Suppressor macrophage (primary cell): ENCODE measurements around the gene UMPS.

ENCODE experiments used
- DNase-seq, 4 experiments: peaks; one replicate each; pipeline ENCODE4 v3.0.0-alpha.2; 2020 to 2022

UMPS gene

DNA sequence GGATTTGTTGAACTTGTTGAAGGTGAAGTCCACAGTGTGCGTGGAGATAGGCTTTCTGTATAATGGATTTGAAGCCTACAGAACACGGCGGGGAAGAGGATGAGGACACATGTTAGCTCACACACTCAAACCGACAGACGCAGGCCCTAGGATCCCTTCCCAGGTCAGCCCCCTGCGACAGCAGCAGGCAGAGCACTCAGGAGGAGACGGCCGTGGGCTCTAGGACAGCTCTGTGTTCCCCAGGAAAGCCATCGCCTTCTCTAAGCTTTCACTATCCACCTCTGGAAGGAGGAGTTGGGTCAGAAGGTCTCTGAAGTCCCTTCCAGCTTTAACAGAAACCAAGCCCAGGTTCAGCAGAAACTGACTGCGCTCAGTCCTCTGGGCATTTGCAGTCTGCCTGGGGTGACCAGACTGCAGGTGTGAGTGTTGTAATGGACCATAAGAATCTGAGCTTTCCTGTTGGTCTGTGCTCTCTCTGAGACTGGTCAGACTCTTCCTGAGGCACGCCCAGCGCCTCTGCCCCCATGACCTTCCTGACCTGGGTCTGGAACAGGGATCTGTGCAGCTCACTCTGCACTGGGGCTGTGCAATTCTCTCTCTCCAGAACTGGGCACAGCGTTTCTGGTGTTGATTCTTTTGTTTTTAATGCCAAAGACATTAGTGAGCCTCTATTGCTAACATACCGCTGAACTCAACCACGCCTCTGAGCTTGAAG, 33.5 kb downstream of the UMPS start:
- no peak for DNase-seq

GRCh38 chr3:124764746-124765145, 34.5 kb downstream of the UMPS start:
- no peak for DNase-seq

GRCh38 chr3:124765197-124765840, 35.1 kb downstream of the UMPS start:
- DNase-seq: no peak

- DNase-seq: no peak
These were observed 36.2 kb downstream of the UMPS start for GRCh38 chr3:124766113-124767095.

GRCh38 chr3:124767264-124767663, 37.0 kb downstream of the UMPS start:
- no peak for DNase-seq

- no peak for DNase-seq
These were observed 37.4 kb downstream of the UMPS start for GRCh38 chr3:124767691-124768090.

- DNase-seq: peak in 2 of 4 experiments; percentile 26 to 62
These were observed 38.6 kb downstream of the UMPS start for GRCh38 chr3:124768812-124769211.

DNA sequence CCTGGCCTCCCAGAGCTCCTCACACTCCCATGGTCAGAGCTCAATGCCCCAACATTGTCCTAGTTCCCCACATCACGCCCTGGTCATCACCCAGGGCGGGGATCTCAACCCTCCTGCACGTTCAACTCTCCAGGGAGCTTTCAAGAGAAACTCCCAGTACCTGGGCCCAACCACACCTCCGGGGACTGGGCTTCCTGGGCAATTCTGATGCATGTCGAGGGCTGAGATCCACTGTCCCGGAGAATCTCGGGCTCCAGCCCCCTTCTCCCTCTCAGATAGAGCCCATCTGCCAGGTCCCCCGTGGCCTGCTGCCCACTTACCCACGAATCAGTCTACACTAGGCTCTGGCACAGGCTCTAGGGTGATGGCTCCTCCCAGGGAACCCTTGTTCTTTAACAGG, 39.2 kb downstream of the UMPS start:
- DNase-seq: no peak

- no peak for DNase-seq
These were observed 40.3 kb downstream of the UMPS start for GRCh38 chr3:124770336-124771082.

GRCh38 chr3:124771083-124771445, 40.8 kb downstream of the UMPS start:
- no peak for DNase-seq

- DNase-seq: peak in 3 of 4 experiments; percentile 14 to 40 (median 28)
These were observed 42.0 kb downstream of the UMPS start for GRCh38 chr3:124772081-124772831.

DNA sequence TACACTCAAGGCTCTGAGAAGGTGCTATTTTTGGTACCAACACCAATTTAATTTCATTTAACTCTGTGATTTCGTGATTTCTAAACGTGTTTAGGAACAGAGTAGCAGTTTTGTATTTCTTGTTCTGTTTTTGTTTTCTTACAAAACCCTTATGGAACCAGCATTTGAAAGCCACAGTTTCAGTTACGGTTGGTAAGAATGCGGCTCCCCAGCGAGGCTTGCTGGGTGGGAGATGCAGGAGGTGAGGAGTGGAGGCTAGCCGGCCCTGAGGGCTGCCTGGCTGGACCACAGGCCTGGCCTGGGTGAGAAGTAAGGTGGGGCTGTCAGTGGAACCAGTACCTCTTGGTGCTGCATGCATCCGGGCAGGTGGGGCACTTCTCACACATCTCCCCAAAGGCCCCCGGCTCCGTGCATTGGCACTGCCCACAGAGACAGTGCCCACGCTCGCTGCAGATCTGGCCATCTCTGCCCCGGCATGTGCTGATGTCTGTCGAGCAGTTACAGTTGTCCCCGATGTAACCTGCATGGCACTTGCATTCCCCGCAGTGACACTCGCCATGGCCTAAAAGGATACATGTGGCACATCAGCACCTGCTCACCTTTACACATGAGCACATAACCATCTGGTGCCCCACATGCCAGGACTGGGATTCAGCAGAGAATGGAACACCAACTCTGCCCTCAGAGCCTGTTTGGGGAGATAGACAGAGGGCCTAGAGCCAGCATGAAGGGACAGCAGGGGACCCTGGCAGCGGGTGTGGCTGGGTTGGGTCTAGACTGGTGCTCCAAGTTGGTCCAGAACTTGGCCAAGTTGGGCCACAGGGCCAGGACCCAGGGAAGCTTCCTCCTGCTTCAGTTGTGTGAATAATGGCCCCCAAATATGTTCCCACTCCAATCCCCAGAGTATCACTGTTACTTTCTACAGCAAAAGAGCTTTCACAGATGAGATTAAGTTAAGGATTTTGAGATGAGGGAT, 43.4 kb downstream of the UMPS start:
- DNase-seq: no peak

GRCh38 chr3:124774327-124774718, 44.1 kb downstream of the UMPS start:
- DNase-seq: no peak

DNA sequence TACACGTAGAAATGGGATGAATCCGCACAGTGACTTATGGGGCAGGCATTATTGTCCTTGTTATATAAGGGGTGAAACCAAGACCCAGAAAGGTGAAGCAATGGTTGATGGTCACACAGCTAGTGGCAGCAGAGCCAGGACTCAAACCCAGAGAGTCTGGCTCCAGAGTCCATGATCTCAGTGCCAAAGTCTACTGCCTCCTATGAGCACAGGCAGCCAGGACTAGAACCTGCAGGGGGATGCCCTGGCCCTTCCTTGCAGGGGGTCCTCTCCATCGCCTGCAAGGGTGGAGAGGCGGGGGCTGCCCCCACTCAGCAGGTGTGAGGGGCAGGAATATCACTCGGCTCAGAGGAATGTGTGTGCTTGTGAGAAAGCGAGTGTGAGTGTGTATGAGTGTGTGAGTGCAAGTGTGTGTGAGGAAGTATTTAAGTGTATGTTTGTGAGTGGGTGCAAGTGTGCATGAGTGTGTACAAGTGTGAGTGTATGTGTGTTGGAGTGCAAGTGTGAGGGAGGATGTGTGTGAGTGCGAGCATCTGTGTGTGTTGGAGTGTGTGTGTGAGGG, 44.7 kb downstream of the UMPS start:
- no peak for DNase-seq

GRCh38 chr3:124775877-124776276, 45.6 kb downstream of the UMPS start:
- no peak for DNase-seq

GRCh38 chr3:124776856-124777255, 46.6 kb downstream of the UMPS start:
- no peak for DNase-seq

- DNase-seq: no peak
These were observed 47.7 kb downstream of the UMPS start for GRCh38 chr3:124777762-124778470.

DNA sequence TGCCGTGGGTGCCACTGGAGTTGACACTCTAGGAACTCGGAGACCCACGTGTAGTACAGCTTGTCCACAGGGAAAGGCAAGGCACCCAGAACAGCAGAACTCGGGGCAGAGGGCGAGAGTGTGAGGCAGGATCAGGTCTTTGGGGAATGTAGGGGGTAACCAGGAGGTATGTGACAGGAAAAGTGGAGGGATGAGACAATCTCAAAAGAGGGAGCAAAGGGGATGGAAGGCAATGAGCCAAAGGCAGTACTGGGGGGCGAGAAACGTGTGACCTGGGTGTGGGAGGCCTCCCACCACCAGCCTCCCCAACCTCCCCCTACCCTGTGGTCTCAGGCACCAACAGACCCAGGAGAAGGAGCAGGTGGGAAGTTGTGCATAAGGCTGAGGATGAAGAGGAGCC, 48.9 kb downstream of the UMPS start:
- no peak for DNase-seq

- no peak for DNase-seq
These were observed 49.5 kb downstream of the UMPS start for GRCh38 chr3:124779751-124780191.
